CD4-positive, alpha-beta T cell treated with Interleukin-6 for 4 hours (primary cell): ENCODE measurements around the gene PHF13.
A peak's percentile ranks its signal among the peaks of the same experiment; 100 is the strongest.
"Not testable (repeated sequence)": the region's sequence is repeated elsewhere in the genome, so short reads cannot be mapped to it uniquely, and the experiment has no call there.

Experiments
- DNase-seq: peaks from one replicate; pipeline ENCODE4 v3.0.0-alpha.2; 2020; ENCODE audit warnings: mixed read lengths

PHF13 gene

DNA sequence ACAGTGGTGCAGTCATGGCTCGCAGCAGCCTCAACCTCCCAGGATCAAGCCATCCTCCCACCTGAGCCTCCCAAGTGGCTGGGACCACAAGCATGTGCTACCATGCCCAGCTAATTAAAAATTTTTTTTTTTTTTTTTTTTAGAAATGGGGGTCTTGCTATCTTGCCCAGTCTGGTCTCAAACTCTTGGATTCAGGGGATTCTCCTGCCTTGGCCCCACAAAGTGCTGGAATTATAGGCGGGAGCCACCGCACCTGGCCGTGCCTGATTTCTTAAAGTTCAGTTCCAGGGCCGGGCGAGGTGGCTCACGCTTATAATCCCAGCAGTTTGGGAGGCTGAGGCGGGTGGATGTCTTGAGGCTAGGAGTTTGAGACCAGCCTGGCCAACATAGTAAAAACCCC, 17.5 kb downstream of the PHF13 start:
- DNase-seq, result no peak

DNA sequence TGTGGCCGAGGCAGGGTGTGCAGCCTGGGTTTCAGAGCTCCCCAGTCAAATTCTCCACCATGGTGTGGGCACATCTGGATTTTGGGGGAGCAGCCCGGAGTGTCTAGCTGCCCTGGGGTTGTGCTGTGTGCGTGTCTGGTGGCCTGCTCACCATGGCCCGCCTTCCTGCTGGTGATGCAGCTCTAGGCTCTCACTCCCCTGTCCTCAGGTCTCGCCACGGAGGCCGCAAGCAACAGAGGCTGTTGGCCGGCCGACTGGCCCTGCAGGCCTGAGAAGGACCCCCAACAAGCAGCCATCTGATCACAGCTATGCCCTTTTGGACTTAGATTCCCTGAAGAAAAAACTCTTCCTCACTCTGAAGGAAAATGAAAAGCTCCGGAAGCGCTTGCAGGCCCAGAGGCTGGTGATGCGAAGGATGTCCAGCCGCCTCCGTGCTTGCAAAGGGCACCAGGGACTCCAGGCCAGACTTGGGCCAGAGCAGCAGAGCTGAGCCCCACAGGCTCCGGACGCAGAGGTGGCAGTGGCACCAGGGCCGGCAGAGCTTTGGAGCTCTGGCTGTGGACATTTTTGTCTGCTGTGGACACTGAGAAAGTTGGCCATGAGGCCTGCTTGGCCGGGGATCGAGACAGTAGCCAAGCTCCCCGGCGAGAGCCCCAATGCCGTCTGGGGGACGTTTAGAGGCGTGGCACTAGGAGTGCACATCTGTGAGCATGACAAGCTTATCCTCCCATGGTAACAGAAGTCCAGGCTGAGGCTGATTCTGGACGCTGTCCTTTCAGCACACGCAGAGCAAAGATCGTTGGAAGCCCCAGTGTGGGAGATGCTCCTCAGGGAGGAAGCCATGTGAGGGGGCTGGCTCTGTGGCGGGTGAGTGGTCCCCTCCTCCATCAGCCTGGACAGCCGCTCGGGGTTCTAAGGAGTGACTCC, 19.3 kb downstream of the PHF13 start:
- DNase-seq, result no peak

DNA sequence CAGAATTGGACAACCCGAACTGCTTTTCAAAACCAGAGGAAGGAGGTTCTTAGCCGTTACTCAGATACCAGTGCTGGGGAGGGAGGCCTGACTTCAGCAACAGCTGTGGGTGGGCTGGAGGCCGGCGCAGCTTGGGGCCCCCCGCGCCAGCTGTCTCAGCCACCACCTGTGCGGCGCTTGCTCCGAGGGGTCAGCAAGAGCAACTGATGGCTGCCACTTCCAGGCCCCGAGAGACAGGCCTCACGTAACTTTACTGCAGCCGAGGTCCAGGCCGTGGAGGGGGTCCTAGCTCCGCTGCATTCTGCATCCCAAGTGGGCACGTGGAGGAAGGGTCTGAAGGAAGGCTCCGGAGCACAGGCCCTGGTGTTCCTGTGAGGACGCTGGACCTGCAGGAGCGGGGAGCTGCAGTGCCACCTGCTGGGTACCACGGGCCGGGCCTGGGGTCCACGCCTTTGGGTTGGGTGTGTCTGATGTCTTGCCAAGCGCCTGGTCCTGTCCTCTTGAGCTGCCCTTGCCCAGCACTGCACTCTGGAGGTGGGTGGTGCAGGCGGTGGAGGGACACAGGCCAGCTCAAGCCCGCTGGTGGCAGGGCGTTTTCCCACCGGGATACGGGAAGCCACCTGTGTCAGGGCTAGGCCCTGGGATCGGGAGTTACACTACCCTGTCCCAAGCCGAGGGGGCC, 21.0 kb downstream of the PHF13 start:
- DNase-seq, result peak; percentile 62

DNA sequence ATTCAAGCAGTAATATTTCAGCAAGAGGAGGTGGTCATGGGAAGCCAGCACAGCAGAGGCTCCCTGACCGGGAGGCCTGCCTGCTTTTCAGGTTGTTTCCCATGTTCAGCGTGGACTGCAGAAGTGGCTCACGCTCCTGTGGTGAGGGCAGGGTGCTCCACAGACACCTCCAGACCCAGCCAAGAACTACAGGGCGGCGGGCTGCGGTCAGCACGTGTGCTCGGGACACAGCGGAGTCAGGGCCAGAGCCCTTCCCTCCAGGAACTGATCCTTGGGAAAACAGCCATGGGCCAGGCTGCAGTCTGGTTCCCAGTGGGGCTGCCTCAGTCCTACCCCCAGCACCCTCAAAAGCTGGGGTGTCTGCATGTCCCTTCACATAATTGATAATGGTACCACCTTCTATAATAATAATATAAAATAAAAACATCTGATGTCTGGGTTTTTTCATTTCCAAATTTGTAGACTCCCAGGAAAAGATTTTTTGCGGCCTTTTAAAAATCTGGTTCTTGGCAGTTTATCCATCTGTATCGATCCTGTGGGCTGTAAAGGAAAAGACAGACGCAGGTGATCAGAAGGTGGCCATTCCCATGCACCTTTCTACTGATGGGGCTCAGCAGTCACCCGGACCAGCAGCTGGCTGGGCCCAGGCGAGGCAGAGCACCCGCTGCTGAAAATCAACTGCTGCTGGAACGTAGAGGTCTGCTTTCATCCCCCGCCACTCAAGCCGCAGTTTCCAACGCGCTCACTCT, 21.8 kb downstream of the PHF13 start:
- no peak for DNase-seq

DNA sequence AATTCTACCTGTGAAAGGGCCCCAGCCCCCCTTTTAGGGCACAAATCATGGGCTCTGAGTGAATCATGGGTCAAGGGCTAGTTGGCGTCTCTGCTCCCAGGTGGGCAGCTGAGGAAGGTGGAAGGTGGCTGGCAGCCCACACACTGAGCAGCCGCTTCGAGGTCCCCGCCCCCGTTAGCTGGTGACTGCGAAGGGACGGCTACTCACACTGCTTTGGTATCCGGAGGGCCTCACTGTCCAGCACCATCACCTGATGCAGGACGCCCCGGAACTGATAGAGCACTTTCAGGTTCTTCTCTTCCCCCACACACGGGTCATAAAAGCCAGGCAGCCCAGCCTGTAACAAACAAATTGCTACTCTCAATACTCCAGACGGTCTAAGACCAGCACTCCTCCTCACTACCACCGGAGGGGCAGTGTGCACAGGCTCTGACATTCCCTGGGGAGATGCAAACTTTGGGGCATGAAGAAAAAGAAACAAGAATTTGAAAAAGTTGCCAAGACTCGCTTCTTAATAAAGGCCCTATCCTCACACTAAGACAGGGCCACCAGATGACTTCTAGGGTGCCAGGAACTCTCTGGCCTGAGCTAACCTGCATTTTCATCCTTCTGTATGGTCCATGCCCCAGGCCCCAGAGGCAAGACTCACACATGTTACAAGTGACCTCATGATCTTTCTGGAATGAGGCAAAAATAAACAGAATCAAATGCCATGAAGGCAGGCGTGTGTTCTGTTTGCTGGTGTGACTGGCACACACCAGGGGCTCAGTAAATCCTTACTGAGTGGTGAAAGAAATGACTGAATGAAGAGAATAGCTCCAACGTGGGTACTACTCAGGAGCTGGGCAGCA, 22.6 kb downstream of the PHF13 start:
- no peak for DNase-seq

DNA sequence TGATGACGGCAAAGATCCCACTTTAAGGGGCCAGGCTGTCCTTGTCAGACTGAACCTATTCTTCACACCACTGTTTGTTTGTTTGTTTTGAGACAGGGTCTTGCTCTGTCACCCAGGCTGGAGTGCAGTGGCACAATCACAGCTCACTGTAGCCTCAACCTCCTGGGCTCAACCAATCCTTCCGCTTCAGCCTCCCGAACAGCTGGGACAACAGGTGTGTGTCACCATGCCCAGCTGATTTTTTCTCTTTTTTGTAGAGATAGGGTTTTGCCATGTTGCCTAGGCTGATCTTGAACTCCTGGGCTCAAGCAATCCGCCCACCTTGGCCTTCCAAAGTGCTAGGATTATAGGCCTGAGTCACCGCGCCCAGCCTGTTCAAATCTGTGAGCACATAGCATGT, 23.2 kb downstream of the PHF13 start:
- not testable (repeated sequence) for DNase-seq

DNA sequence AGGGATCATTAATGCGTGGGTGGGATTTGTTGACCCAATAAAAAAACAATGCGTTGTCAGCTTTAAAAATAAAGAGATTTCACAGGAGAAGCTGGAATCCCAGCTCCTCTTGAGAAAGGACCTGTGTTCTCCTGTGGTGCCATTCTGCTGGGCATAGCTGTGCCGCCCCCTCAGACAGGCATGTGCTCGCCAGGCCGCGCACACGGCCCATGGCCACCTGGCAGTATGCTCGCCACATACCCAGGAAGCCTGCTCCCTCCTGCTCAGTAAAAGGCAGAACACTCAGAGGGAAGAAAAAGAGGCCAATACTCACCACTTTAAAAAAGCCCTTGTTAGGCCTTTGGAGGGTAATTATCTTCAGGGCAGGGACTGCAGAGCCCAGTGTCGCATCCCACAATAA, 24.2 kb downstream of the PHF13 start:
- DNase-seq, result no peak

DNA sequence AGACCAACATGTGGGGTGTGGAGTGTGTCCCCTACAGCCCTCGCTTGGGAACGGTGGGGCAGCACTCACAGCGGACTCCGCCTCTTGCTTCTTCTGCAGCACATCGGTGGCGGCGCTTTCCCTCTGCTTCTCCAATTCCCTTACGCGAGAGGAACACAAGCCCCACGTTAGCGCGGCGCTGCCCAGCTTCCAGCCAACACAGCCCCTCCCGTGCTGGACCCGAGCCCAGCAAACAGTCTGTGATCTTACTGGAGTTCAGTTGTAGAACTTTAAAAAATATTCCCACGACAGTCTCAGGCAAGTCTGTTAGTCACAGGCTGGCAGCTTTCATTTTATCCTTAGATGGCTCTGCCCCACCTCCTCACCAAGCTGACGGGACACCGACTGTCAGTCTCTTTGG, 24.7 kb downstream of the PHF13 start:
- DNase-seq, result no peak

DNA sequence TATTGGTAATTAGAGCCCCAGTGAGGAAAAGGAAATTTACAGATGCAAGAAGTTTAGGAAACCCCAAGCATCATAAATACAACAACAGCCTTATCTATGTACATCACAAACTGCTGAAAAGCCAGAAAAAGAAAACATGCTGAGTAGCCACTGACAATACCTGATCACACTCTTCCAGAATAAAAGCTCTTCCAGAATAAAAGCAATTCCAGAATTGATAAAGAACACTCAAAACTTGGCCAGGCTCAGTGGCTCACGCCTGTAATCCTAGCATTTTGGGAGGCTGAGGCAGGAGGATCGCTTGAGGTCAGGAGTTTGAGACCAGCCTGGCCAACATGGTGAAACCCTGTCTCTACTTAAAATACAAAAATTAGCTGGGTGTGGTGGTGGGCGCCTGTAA, 27.3 kb downstream of the PHF13 start:
- not testable (repeated sequence) for DNase-seq

DNA sequence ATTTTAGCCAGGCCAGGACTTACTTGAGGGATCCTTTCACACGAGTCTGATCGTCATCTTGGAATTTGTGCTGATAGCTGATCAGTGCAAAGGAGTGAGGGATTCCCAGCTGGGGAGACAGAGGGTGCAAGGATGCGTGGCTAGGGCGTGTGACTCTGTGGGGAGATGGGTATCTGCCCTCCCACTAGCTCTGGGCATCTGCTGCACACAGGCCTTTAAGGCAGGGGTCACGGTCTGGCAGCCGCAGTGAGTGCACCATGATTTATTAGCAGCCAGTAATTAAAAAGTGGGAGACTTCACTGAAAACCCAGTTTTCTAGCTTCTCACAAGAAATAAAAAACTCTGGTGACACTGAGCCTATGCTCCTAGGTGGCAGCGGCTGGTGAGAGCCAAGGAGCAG, 31.5 kb downstream of the PHF13 start:
- no peak for DNase-seq

DNA sequence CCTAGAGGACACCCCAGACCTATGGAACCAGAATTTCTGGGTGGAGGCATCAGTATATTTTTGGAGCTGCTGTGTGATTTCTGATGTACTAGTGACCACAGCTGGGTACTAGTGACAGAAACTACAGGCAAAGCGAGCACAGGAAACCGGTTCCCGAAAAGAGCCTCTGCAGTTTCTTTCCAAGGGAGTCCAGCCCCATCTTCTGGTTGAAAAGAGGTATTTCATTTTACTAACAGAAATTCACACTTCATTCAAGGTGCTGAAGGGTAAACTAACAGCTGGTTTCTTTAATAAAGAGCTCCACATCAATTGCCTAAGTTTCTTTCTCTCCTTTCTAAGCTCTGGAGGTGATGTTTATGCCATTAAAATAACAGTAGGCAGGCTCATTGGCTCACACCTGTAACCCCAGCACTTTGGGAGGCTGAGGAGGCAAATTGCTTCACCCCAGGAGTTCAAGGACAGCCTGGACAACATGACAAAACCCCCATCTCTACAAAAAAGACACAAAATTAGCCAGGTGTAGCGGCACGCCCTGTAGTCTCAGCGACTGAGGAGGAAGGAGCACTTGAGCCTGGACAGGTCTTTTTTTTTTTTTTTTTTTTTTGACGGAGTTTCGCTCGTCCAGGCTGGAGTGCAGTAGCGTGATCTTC, 33.1 kb downstream of the PHF13 start:
- DNase-seq, result peak; percentile 37

DNA sequence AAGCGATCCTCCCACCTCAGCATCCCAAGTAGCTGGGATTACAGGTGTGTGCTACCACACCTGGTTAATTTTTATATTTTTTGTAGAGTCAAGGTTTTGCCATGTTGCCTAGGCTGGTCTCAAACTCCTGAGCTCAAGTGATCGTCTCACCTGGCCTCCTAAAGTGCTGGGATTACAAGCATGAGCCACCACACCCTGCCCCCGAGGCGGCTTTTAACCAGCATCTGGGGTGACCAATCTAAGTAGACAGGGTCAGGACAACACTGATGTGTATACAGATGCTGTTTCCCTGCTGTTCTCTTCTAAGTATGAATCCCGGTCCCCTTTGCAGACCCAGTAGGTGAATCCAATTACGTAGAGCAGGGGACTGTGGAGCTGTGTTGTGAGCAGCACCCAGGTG, 35.0 kb downstream of the PHF13 start:
- DNase-seq, result no peak

DNA sequence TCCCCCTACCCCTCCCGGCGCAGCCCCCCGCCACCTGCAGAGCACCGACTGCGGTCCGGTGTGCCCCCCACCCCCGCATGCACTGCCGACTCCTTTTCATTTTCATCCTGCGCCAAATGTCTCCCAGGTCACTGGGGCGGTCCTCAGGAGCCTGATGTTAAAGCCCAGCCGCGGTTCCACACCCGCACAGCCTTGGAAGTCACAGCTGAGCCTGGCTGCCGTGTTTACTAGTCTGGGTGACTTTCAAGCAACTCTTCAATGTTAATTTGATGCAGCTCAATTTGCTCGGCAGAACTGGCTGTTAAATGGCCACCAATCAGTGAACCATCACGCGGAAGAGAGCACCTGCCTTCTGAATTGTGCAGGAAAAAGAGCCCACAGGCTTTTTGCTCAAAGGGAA, 38.4 kb downstream of the PHF13 start:
- DNase-seq, result no peak

DNA sequence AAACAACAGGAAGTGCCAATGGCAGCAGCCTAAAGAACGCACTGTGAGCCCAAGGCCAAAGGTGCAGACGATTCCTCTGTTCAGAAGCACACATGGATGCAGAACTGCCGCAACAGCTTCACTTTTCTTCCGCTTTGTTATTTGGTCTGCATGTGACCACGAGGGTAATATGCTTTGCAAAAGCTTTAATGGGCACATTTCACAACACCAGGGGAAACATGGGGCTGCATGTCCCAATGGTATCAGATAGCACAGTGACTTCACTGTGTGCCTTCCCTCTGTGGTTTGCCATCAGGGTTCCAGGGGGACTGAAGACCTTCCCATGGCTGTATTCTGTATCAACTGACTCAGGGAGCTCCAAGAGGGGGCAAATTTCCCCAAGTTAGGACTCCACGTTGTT, 39.5 kb downstream of the PHF13 start:
- no peak for DNase-seq

DNA sequence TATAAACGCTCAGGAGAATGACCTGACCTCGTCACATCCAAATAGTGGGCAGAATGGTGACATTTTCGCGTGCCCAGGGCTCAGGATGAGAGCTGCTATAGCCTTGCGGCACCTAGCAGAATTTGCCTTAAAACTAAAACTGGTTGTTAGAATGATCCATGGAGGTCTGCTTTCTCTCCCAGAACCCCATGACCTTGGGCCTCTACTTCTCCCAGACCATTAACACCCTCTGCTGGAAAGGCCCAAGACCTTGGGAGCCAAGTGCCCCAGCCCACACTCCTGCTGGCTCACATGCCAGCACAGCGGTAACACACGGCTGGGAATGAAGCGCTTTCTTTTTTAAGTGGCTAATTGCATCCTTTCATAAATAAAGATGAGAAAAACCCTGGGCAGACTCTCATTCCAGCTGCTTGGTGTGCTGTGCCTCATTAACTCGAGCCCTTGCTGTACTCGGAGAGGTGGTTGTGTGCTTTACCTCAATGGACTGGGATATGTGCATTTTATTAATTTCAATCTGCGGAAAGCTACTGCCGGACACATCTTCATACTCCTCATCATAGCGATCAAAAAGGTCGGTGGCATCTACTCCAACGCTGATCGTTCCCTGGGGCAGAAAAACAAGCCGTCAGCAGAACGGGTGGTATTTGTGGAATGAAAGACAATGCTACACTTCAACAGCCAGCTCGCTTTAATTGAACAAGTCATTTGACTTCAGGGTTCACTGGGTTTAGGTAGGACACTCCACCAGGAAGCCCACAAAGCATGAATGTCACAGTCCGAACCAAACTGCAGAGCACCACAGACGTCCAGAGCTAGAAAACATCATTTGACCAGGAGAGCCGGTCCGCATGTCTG, 40.1 kb downstream of the PHF13 start:
- no peak for DNase-seq

DNA sequence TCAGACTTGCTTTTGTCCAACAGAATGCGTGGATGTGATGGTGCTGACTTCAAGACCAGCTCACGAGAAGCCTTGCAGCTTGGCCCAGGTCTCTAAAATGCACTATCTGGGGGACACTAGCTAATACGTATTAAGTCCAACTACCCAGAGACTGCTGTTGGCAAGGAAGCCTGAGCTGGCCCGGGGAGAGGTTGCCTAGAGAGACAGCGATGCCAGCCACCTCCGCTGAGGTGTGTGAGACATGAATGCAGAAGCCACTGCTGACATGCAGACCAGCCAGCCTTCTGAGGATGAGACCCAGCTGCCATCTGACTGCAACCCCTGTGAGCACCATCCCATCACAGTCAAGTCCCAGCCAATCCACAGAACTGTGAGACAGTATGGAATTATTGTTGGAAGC, 43.6 kb downstream of the PHF13 start:
- DNase-seq, result no peak

DNA sequence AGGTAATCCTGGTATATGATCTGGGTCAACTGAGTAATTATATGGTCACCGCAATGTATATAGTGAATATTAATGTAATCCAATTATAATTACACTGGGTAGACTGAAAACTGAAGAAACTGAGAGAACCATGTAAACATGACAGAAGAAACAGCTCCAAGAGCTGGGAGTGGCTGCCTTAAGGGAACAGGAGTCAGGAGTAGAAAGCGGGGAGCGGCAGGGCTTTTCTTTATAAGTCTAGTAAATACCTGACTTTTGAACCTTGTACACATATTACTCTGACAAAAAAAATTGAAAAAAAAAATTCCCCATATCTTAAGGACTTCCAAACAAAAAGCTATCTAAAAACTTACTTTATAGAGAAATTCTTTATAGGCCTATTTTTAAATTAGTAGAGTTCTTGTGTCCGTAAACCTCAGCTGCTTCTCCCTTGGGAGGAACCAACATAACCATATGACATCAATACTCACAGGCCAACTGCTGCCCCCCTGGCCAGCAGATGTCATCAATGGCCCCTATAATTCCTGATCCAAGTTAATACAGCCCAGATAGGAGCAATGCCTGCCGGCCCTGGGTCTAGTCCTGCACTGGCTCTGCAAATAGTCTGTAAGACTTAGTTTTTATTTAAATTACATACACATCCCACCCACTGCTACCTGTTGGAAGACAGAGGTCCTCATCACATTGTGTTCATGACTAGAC, 45.0 kb downstream of the PHF13 start:
- no peak for DNase-seq

DNA sequence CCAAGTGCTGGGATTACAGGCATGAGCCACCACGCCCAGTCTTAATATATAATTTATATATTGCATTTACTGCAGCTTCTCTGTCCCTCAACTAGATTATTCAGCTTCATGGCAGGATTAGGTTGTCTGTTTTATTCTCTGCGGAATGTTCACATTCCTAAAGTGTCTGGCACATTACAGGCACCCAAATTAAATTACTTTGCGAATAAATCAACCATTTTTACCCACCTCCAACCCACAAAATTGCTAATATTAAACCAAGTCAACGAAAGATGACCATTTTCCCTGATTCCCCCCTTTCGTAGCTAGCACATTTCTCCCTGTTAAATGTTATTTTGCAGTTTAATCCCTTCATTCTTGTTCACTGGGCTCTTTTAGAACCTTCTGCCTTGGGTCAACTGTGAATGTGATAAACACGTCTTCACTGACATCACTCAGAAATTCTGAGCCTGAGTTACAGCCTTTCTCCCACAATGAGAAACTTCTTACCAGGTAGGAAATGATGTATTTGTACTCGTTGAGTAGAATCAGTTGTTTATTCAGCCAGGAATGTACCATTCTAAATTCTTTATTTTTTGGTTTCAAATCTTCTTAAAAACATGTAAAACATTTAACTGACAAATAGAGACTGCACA, 47.0 kb downstream of the PHF13 start:
- no peak for DNase-seq

DNA sequence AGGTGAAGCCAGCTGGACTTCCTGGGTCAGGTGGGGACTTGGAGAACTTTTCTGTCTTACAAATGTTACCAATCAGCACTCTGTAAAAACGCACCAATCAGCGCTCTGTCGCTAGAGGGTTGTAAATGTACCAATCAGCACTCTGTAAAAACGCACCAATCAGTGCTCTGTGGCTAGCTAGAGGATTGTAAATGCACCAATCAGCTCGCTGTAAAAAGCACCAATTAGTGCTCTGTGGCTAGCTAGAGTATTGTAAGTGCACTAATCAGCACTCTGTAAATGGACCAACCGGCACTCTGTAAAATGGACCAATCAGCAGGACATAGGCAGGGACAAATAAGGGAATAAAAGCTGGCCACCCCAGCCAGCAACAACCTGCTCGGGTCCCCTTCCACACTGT, 48.9 kb downstream of the PHF13 start:
- DNase-seq, result not testable (repeated sequence)

DNA sequence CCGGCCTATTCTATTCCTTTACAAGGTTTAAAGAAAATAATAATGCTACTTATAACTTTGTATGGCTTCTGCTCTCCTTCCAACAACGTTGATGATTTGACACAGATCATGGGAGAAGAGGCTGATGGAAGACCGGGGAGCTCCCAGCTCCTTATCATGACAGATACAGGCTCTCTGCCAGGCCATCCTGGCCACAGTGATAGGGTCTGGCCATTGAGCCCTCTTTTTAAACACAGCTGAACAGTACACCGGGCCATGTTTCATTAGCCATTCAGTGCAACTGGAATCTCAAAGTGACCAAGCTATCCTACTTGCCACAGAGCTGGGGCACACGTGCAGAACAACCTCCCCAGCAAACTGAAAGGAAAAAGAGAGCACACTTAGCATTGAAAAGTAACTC, 53.2 kb downstream of the PHF13 start:
- no peak for DNase-seq
